PC-9 (cell line): ENCODE data around the gene ZDHHC20. TPM values are rescaled to one million over a fixed set of nuclear protein-coding genes. Genes with fewer than 3 reads are reported as not detected.

Source experiments
- BruUV-seq: library from RNA; stranded (reverse); fragments of 400-500 nt; replicated peaks from 2 replicates; lab custom pipeline; 2021; lab: Mats Ljungman, UMichigan
- CTCF ChIA-PET: fragments of 300-600 bp; sonication (Branson Sonifier 250); formaldehyde crosslinking; loops from one replicate; lab custom pipeline; 2022; ENCODE audit warnings: antibody characterized with exemption; lab: Charles Lee
- POLR2A ChIA-PET: fragments of 300-600 bp; sonication (Branson Sonifier 250); formaldehyde crosslinking; loops from one replicate; lab custom pipeline; 2022; ENCODE audit warnings: antibody characterized with exemption; ENCODE audit not compliant: unreplicated experiment; lab: Charles Lee
- DNase-seq, 2 experiments: peaks; one replicate each; pipeline versions ENCODE4 v3.0.0 to v3.0.0-alpha.2; 2015 to 2022; ENCODE audit warnings: mixed read lengths in 1 of 2
- H2AFZ ChIP-seq: fragments of 200-600 bp; sonication (generic); 2 replicates; pipeline ENCODE4 v1.8.1; 2017; ENCODE audit warnings: antibody characterized with exemption
- H3F3A ChIP-seq: fragments of 200-600 bp; sonication (generic); 2 replicates; pipeline ENCODE4 v1.8.1; 2017; ENCODE audit warnings: antibody characterized with exemption, mild to moderate bottlenecking, low read depth; ENCODE audit not compliant: insufficient read depth
- H3K27ac ChIP-seq: fragments of 200-600 bp; sonication (generic); 2 replicates; pipeline ENCODE4 v1.6.1; 2016; ENCODE audit warnings: mixed run types
- H3K27me3 ChIP-seq: fragments of 200-600 bp; sonication (generic); 2 replicates; pipeline ENCODE4 v1.6.1; 2016; ENCODE audit warnings: low read depth, mixed run types; ENCODE audit not compliant: insufficient read depth
- H3K36me3 ChIP-seq: fragments of 200-600 bp; sonication (generic); 2 replicates; pipeline ENCODE4 v1.6.1; 2016; ENCODE audit warnings: low read depth, mixed run types
- H3K4me1 ChIP-seq: fragments of 200-600 bp; sonication (generic); replicated peaks from 2 replicates; pipeline ENCODE4 v1.6.1; 2016; ENCODE audit warnings: mixed run types; ENCODE audit not compliant: insufficient read depth
- H3K4me2 ChIP-seq: fragments of 200-600 bp; sonication (generic); 2 replicates; pipeline ENCODE4 v1.6.1; 2017; ENCODE audit warnings: mixed run types
- H3K4me3 ChIP-seq: fragments of 200-600 bp; sonication (generic); 2 replicates; pipeline ENCODE4 v1.6.1; 2016; ENCODE audit warnings: mixed run types
- H3K79me2 ChIP-seq: fragments of 200-600 bp; sonication (generic); 2 replicates; pipeline ENCODE4 v1.6.1; 2017; ENCODE audit warnings: low read depth, mixed run types
- H3K9me2 ChIP-seq: fragments of 200-600 bp; sonication (generic); 2 replicates; pipeline ENCODE4 v1.8.1; 2017; ENCODE audit warnings: mild to moderate bottlenecking; ENCODE audit not compliant: insufficient read depth
- H3K9me3 ChIP-seq: fragments of 200-600 bp; sonication (generic); 2 replicates; pipeline ENCODE4 v1.8.1; 2016; ENCODE audit warnings: low read depth; ENCODE audit not compliant: insufficient read depth
- H4K20me1 ChIP-seq: fragments of 200-600 bp; sonication (generic); 2 replicates; pipeline ENCODE4 v1.8.1; 2017; ENCODE audit not compliant: insufficient read depth
- EZH2 ChIP-seq: fragments of 200-600 bp; sonication (generic); IDR thresholded peaks from 2 replicates; pipeline ENCODE4 v1.8.0; 2017; ENCODE audit warnings: antibody characterized with exemption, low read depth
- intact Hi-C: fragments of 100-400 bp; cut with micrococcal nuclease; formaldehyde crosslinking; loops from one replicate; pipeline ENCODE4 v1.10.0; 2022; ENCODE audit not compliant: unreplicated experiment
- total RNA-seq: library from RNA; stranded (reverse); gene quantifications from 2 replicates; pipeline ENCODE4 v1.2.3, GENCODE V29; 2021
- TF ChIP-seq, protein P1 (sequence below): fragments of 200-600 bp; sonication (generic); conservative IDR thresholded peaks from 2 replicates; pipeline ENCODE4 v1.6.1; 2017; ENCODE audit warnings: mixed run types, antibody characterized with exemption, mild to moderate bottlenecking, moderate library complexity

The ZDHHC20 gene
- total RNA-seq, 1 experiment from 2014 or later, result 47.5 TPM

DNA sequence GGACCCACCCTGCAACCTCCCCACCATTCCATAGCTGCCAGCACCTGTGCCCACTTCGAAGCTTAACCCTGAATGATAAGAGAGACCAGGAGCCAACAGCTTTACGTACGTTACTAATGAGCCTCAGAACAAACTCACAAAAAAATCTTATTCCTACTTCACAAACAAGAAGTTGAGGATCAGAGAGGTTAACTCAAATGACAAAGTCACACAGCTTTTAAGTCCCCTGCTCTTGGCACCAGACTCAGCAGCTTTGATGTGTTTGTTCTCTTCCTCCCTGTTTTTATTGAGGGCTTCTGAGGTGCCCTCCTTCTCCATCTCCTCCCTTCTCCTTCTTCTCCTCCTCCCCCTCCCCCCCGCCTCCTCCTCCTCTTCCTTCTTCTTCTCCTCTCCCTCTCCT lies 115.4 kb downstream of the ZDHHC20 start:
- no peaks in the 10 kb centered on the region for H3K9me2 ChIP-seq

DNA sequence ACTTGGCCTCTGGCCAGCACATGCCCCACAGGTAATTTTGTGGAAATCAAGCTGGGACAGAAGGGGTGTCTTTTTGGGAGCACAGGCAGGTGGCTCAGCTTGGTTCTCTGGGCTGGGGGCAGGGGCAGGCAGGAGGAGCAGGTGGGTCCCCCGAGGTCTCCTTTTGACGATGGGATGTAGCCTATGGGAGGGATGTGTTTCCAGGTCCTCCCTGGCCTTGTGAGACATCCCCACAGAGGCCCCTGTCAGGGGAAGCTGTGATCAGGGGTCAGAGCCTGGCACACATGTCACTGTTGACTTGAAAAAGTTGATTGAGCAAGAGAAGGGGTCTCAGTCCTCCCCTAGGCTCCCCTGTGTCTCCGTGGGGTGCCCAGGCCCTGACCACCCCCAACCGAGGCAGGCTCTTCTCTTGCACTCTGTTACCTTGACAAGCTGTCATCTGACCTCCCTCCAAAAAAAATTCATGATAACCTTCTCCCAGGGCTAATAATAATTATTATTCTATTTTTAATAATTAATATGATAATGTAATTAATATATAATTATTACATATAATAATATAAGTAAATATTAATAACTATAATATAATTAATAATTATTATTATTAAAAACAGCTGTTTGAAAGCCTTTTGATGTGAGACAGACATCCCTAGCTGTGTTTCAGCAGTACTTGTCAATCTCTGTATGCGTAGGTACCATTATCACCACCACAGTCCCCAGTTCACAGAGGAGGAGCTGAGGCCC lies 116.2 kb downstream of the ZDHHC20 start:
- no peaks in the 10 kb centered on the region for H4K20me1 ChIP-seq

More for the DNA sequence above, 115.4 kb downstream of the ZDHHC20 start:
- no peaks in the 10 kb centered on the region for H4K20me1 ChIP-seq
- H3K36me3 ChIP-seq, result no peaks in the 10 kb centered on the region
- intact Hi-C loops, result no loop called here
- POLR2A ChIA-PET, result no interaction called here
- H3K27me3 ChIP-seq, result no peaks in the 10 kb centered on the region
- no peaks in the 10 kb centered on the region for H3K4me1 ChIP-seq
- no peak overlapping the region for H3K27ac ChIP-seq
- DNase-seq, result no peak
- H3F3A ChIP-seq, result no peaks in the 10 kb centered on the region
- no peak overlapping the region for H3K4me2 ChIP-seq
- H3K9me3 ChIP-seq, result no peaks in the 10 kb centered on the region
- no peak for TF ChIP-seq EZH2
- TF ChIP-seq, protein P1, sequence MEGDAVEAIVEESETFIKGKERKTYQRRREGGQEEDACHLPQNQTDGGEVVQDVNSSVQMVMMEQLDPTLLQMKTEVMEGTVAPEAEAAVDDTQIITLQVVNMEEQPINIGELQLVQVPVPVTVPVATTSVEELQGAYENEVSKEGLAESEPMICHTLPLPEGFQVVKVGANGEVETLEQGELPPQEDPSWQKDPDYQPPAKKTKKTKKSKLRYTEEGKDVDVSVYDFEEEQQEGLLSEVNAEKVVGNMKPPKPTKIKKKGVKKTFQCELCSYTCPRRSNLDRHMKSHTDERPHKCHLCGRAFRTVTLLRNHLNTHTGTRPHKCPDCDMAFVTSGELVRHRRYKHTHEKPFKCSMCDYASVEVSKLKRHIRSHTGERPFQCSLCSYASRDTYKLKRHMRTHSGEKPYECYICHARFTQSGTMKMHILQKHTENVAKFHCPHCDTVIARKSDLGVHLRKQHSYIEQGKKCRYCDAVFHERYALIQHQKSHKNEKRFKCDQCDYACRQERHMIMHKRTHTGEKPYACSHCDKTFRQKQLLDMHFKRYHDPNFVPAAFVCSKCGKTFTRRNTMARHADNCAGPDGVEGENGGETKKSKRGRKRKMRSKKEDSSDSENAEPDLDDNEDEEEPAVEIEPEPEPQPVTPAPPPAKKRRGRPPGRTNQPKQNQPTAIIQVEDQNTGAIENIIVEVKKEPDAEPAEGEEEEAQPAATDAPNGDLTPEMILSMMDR, result no peak
- no peak overlapping the region for H2AFZ ChIP-seq
- H3K79me2 ChIP-seq, result no peaks in the 10 kb centered on the region
- BruUV-seq, result no TSS peak
- H3K4me3 ChIP-seq, result no peak overlapping the region
- CTCF ChIA-PET, result no interaction called here

DNA sequence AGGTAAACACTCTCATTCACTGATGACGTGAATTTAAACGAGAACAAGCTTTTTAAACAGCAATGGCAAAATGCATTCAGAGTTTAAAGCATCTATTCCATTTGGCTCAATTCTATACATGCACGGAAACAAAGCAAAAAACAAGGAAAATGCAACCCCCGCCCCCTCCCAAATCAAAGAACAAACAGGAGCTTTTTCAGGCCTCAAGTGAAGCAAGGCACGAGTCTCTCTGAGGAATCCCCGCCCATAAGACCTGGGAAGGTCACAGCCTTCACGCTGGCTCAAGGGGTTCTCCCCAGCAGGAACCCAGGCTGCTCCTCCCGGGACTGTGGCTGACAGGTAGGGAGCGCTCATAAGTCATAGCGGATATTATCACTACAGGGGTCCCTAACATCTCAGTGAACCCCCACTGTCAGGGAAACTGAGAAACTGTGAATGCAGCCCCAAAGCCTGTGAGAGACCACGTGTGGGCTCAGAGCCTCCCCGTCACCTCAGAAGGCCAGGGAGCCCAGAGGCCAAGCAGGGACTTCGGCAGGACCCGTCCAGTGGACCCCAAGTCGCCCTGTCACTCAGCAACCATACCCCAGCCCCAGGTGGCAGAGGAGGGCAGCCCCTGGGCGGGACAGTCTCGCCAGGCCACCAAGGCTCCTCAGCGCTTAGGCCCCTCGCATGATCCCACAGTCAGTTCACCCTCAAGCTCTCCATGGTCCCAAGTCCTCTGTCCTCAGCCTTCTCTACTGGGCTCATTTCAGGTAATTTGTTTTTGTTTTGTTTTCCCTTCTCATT lies 117.3 kb downstream of the ZDHHC20 start:
- H3K27ac ChIP-seq, result no peak overlapping the region
- ChIA-PET CTCF (no interaction called here), POLR2A (no interaction called here)
- H3K4me2 ChIP-seq, result no peak overlapping the region
- H3K36me3 ChIP-seq, result no peaks in the 10 kb centered on the region
- no peaks in the 10 kb centered on the region for H3K9me3 ChIP-seq
- no peaks in the 10 kb centered on the region for H4K20me1 ChIP-seq
- no peaks in the 10 kb centered on the region for H3K79me2 ChIP-seq
- no peaks in the 10 kb centered on the region for H3F3A ChIP-seq
- no peaks in the 10 kb centered on the region for H3K27me3 ChIP-seq
- H3K4me3 ChIP-seq, result no peak overlapping the region
- no peak for TF ChIP-seq EZH2
- TF ChIP-seq, protein P1, result no peak
- no peak for DNase-seq
- no peaks in the 10 kb centered on the region for H3K9me2 ChIP-seq
- H2AFZ ChIP-seq, result no peak overlapping the region
- BruUV-seq, result no TSS peak
- intact Hi-C loops, result no loop called here
- no peaks in the 10 kb centered on the region for H3K4me1 ChIP-seq

More for the DNA sequence above, 116.2 kb downstream of the ZDHHC20 start:
- TF ChIP-seq EZH2, result no peak
- TF ChIP-seq, protein P1, result no peak
- H3K27me3 ChIP-seq, result no peaks in the 10 kb centered on the region
- no peak overlapping the region for H2AFZ ChIP-seq
- intact Hi-C loops, result no loop called here
- ChIA-PET POLR2A (no interaction called here), CTCF (interaction anchor here (0.6 kb wide), 1 partner anchor 122 kb away, joined by 3 read pairs; no protein-coding TSS in a partner anchor)
- H3K9me2 ChIP-seq, result no peaks in the 10 kb centered on the region
- no peaks in the 10 kb centered on the region for H3F3A ChIP-seq
- H3K9me3 ChIP-seq, result no peaks in the 10 kb centered on the region
- no TSS peak for BruUV-seq
- no peak for DNase-seq
- H3K27ac ChIP-seq, result no peak overlapping the region
- no peaks in the 10 kb centered on the region for H3K36me3 ChIP-seq
- H3K4me2 ChIP-seq, result no peak overlapping the region
- H3K4me3 ChIP-seq, result no peak overlapping the region
- no peaks in the 10 kb centered on the region for H3K79me2 ChIP-seq
- no peaks in the 10 kb centered on the region for H3K4me1 ChIP-seq
